ENCODE data around the gene RAB11FIP3.

GRCh38 chr16:559411-560203 lies 134.2 kb downstream of the RAB11FIP3 start:
- no peak for TF ChIP-seq REST (IDR thresholded peaks at IDR 0.05; ENCODE audit: borderline replicate concordance in 1 of 2, low read depth in 1 of 2, low read length in 2 of 2)
- no peak for TF ChIP-seq ZBTB21 (CRISPR knock-in tag; IDR thresholded peaks at IDR 0.05)
- TF ChIP-seq TP53 (CRISPR knock-in tag; conservative IDR thresholded peaks at IDR 0.05): no peak
